Measurements from ENCODE around the gene NTPCR. TPM values are rescaled to one million over a fixed set of nuclear protein-coding genes. Genes with fewer than 3 reads are reported as not detected.

NTPCR gene
- total and polyA plus RNA-seq, 10 donors, result 18.8 to 42.6 (median 29.8) TPM

- TF ChIP-seq CTCF (IDR thresholded peaks at IDR 0.05 in 8 of 11, conservative IDR thresholded peaks at IDR 0.05 in 3 of 11), result no peak
- TF ChIP-seq POLR2AphosphoS5 (IDR thresholded peaks at IDR 0.05), result no peak
- WGBS, 5 donors, result 80 to 91% (median 85%) methylated on average over 3 of the region's 3 CpGs
- H3K9me3 ChIP-seq, result no peaks in the 10 kb centered on the region
- no peaks in the 10 kb centered on the region for H3K27me3 ChIP-seq (replicated peaks in 1 of 7)
- no peaks in the 10 kb centered on the region for H3K36me3 ChIP-seq
- no peak for DNase-seq
- H3K4me3 ChIP-seq, result no peak overlapping the region
- no peaks in the 10 kb centered on the region for H3K4me1 ChIP-seq
- intact Hi-C loops (cut with DNase I; ENCODE audit: low total_unique reads), result no loop called here
- H3K27ac ChIP-seq, result no peak overlapping the region
These were observed 81.1 kb downstream of the NTPCR start for GRCh38 chr1:233031521-233031920.

- Histone ChIP-seq H3K36me3 (no peaks in the 10 kb centered on the region), H3K4me1 (no peaks in the 10 kb centered on the region), H3K27me3 (replicated peaks in 1 of 7) (no peaks in the 10 kb centered on the region), H3K9me3 (no peaks in the 10 kb centered on the region), H3K27ac (no peak overlapping the region), H3K4me3 (no peak overlapping the region)
- WGBS, 5 donors, result 68 to 81% (median 70%) methylated on average over 4 of the region's 4 CpGs
- no peak for DNase-seq
- TF ChIP-seq CTCF (IDR thresholded peaks at IDR 0.05 in 8 of 11, conservative IDR thresholded peaks at IDR 0.05 in 3 of 11) (no peak), POLR2A (IDR thresholded peaks at IDR 0.05) (no peak), POLR2AphosphoS5 (IDR thresholded peaks at IDR 0.05) (no peak)
- intact Hi-C loops (cut with DNase I; ENCODE audit: low total_unique reads), result no loop called here
These were observed 82.5 kb downstream of the NTPCR start for GRCh38 chr1:233032916-233033315.

DNA sequence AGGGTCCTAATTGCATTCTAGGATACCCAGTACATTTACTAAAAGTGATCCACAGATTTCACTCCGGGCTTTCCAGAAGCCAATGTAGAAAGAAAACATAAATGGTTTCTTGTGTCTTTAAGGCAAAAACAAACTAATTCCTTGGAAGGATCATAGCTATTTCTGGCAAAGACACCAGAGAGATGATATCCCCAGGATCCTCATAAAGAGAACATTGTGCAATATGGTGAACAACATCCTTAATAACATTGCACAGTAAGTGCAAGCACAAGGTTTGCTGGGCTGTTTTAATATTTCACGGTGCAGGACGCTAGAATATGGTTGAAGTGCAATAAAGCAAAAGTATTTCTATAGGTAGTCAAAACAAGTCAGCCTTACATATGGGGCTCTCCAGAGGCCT lies 83.0 kb downstream of the NTPCR start:
- intact Hi-C loops (cut with DNase I; ENCODE audit: low total_unique reads), result no loop called here
- Histone ChIP-seq H3K4me3 (no peak overlapping the region), H3K9me3 (no peaks in the 10 kb centered on the region), H3K4me1 (no peaks in the 10 kb centered on the region), H3K36me3 (no peaks in the 10 kb centered on the region), H3K27ac (no peak overlapping the region), H3K27me3 (replicated peaks in 1 of 7) (no peaks in the 10 kb centered on the region)
- WGBS, 5 donors, result 87 to 98% (median 94%) methylated on average over 3 of the region's 3 CpGs
- no peak for DNase-seq
- TF ChIP-seq POLR2AphosphoS5 (IDR thresholded peaks at IDR 0.05), result no peak
- TF ChIP-seq POLR2A (IDR thresholded peaks at IDR 0.05), result no peak
- TF ChIP-seq CTCF (IDR thresholded peaks at IDR 0.05 in 8 of 11, conservative IDR thresholded peaks at IDR 0.05 in 3 of 11), result no peak

Other genes starting within 250 kb of the NTPCR start
- 1 to 10 TPM; 1.8 to 4.9 (median 2.3) TPM for gene MAP10, start 145.2 kb upstream of the NTPCR start, total RNA-seq
- 1 to 10 TPM; 1.2 to 2.2 (median 1.5) TPM for gene MAP10, start 145.2 kb upstream of the NTPCR start, polyA plus RNA-seq